Upper lobe of right lung (tissue), 1 donor: ENCODE data around the gene CNPY1. TPM values are rescaled to one million over a fixed set of nuclear protein-coding genes. Genes with fewer than 3 reads are reported as not detected.
A peak's percentile ranks its signal among the peaks of the same experiment; 100 is the strongest.

ENCODE experiments used
- ATAC-seq: fragments of 200-7000 bp; cut with Tn5 transposase; one replicate; pipeline ENCODE4 v1.9.1; 2020; ENCODE audit warnings: mild to moderate bottlenecking, moderate library complexity
- DNase-seq: peaks from one replicate; pipeline ENCODE4 v3.0.0-alpha.2; 2020
- H3K27ac ChIP-seq: fragments of 200-600 bp; one replicate; pipeline ENCODE4 v1.8.0; 2022
- H3K27me3 ChIP-seq: fragments of 200-600 bp; one replicate; pipeline ENCODE4 v1.8.0; 2022; ENCODE audit warnings: mild to moderate bottlenecking
- H3K36me3 ChIP-seq: fragments of 200-600 bp; one replicate; pipeline ENCODE4 v1.8.0; 2022
- H3K4me1 ChIP-seq: fragments of 200-600 bp; one replicate; pipeline ENCODE4 v1.8.0; 2022
- H3K4me3 ChIP-seq: fragments of 200-600 bp; one replicate; pipeline ENCODE4 v1.8.0; 2022; ENCODE audit warnings: mild to moderate bottlenecking
- H3K9me3 ChIP-seq: fragments of 200-600 bp; one replicate; pipeline ENCODE4 v1.8.0; 2022
- CTCF ChIP-seq: fragments of 200-600 bp; IDR thresholded peaks from one replicate; pipeline ENCODE4 v1.8.0; 2022; ENCODE audit warnings: antibody characterized with exemption
- intact Hi-C: fragments of 100-400 bp; cut with DNase I; formaldehyde crosslinking; loops from one replicate; pipeline ENCODE4 v1.11.0; 2022
- total RNA-seq: library from RNA; stranded (reverse); fragmentation: NEBNext Ultra II Directional; extraction: Animal tissue kit (Norgen Biotek cat#: 25700); gene quantifications from one replicate; pipeline ENCODE4 v1.2.1, GENCODE V29; 2021
- donor health status: DM: no; HTN: yes; CAD: no; lungs with severe emphysema.

CNPY1 gene
- total RNA-seq, 1 donor from 2014 or later: not detected

- intact Hi-C loops: no loop called here
- no peaks in the 10 kb centered on the region for H3K9me3 ChIP-seq
- no peak for ATAC-seq
- no peaks in the 10 kb centered on the region for H3K36me3 ChIP-seq
- H3K27ac ChIP-seq: no peak overlapping the region
- H3K4me3 ChIP-seq: no peak overlapping the region
- DNase-seq: peak; percentile 39
- H3K4me1 ChIP-seq: peaks cover 20% of the 10 kb centered on the region
- no peak for TF ChIP-seq CTCF
- peaks cover 93% of the 10 kb centered on the region for H3K27me3 ChIP-seq
These were observed 91.9 kb downstream of the CNPY1 start for GRCh38 chr7:155454183-155455112.

- intact Hi-C loops: no loop called here
- Histone ChIP-seq H3K4me1 (peaks cover 20% of the 10 kb centered on the region), H3K27ac (no peak overlapping the region), H3K27me3 (peaks cover 94% of the 10 kb centered on the region), H3K9me3 (no peaks in the 10 kb centered on the region), H3K4me3 (no peak overlapping the region), H3K36me3 (no peaks in the 10 kb centered on the region)
- ATAC-seq: no peak
- TF ChIP-seq CTCF: no peak
- DNase-seq: no peak
These were observed 92.8 kb downstream of the CNPY1 start for GRCh38 chr7:155453296-155454182.

GRCh38 chr7:155452505-155453295, 93.7 kb downstream of the CNPY1 start:
- no peak for TF ChIP-seq CTCF
- no peak overlapping the region for H3K27ac ChIP-seq
- intact Hi-C loops: no loop called here
- H3K4me1 ChIP-seq: peaks cover 14% of the 10 kb centered on the region
- H3K36me3 ChIP-seq: no peaks in the 10 kb centered on the region
- no peak overlapping the region for H3K4me3 ChIP-seq
- peaks cover 96% of the 10 kb centered on the region for H3K27me3 ChIP-seq
- H3K9me3 ChIP-seq: no peaks in the 10 kb centered on the region
- no peak for ATAC-seq
- no peak for DNase-seq

GRCh38 chr7:155451840-155452239, 94.5 kb downstream of the CNPY1 start:
- no peak overlapping the region for H3K4me3 ChIP-seq
- TF ChIP-seq CTCF: no peak
- H3K27me3 ChIP-seq: peaks cover 99% of the 10 kb centered on the region
- DNase-seq (no peak), ATAC-seq (no peak)
- no peaks in the 10 kb centered on the region for H3K9me3 ChIP-seq
- intact Hi-C loops: no loop called here
- no peaks in the 10 kb centered on the region for H3K36me3 ChIP-seq
- H3K4me1 ChIP-seq: peaks cover 8% of the 10 kb centered on the region
- H3K27ac ChIP-seq: no peak overlapping the region

Other genes with a start within 250 kb of the CNPY1 start
- gene INSIG1, start 248.7 kb downstream of the CNPY1 start, total RNA-seq: 90.7 TPM
- gene EN2, start 88.4 kb downstream of the CNPY1 start, total RNA-seq: not detected
- gene RBM33, start 98.1 kb upstream of the CNPY1 start, total RNA-seq: 62.8 TPM